Karpas-422 (cell line): Measurements from ENCODE around the gene ARID5A. TPM values are rescaled to one million over a fixed set of nuclear protein-coding genes. Genes with fewer than 3 reads are reported as not detected.
A peak's percentile ranks its signal among the peaks of the same experiment; 100 is the strongest.

Source experiments
- DNase-seq: peaks from one replicate; pipeline ENCODE4 v3.0.0-alpha.2; 2015
- H2AFZ ChIP-seq: fragments of 200-600 bp; sonication (generic); 2 replicates; pipeline ENCODE4 v1.6.1; 2014; ENCODE audit warnings: antibody characterized with exemption, low read length, mixed read lengths
- H3K27ac ChIP-seq: fragments of 200-600 bp; sonication (generic); 2 replicates; pipeline ENCODE4 v1.5.1; 2014; ENCODE audit warnings: mild to moderate bottlenecking, low read length, moderate library complexity
- H3K27me3 ChIP-seq: fragments of 200-600 bp; sonication (generic); 2 replicates; pipeline ENCODE4 v1.6.1; 2014; ENCODE audit warnings: low read length, mixed read lengths
- H3K36me3 ChIP-seq: fragments of 200-600 bp; sonication (generic); 2 replicates; pipeline ENCODE4 v1.6.1; 2014; ENCODE audit warnings: low read length, mixed read lengths; ENCODE audit not compliant: insufficient read depth
- H3K4me1 ChIP-seq: fragments of 200-600 bp; sonication (generic); 2 replicates; pipeline ENCODE4 v1.6.1; 2014; ENCODE audit warnings: mild to moderate bottlenecking, low read length, mixed read lengths
- H3K4me2 ChIP-seq: fragments of 200-600 bp; sonication (generic); 2 replicates; pipeline ENCODE4 v1.6.1; 2014; ENCODE audit warnings: low read length, low read depth, mild to moderate bottlenecking; ENCODE audit not compliant: poor library complexity, severe bottlenecking
- H3K4me3 ChIP-seq: fragments of 200-600 bp; sonication (generic); 2 replicates; pipeline ENCODE4 v1.5.1; 2014; ENCODE audit warnings: mild to moderate bottlenecking, antibody characterized with exemption, low read length, mixed read lengths
- H3K79me2 ChIP-seq: fragments of 200-600 bp; sonication (generic); 2 replicates; pipeline ENCODE4 v1.6.1; 2014; ENCODE audit warnings: mild to moderate bottlenecking, low read length, mixed read lengths
- H3K9ac ChIP-seq: fragments of 200-600 bp; sonication (generic); 2 replicates; pipeline ENCODE4 v1.6.0; 2014; ENCODE audit warnings: low read length
- H3K9me2 ChIP-seq: fragments of 200-600 bp; sonication (generic), shearing (Covaris generic); replicated peaks from 2 replicates; pipeline ENCODE4 v1.6.0; 2014; ENCODE audit warnings: mild to moderate bottlenecking, low read length, moderate library complexity; ENCODE audit not compliant: insufficient read depth
- H3K9me3 ChIP-seq: fragments of 300-700, 200-600 bp; sonication (generic); 2 replicates; pipeline ENCODE4 v1.6.1; 2014; ENCODE audit warnings: low read length, mixed read lengths
- H4K20me1 ChIP-seq: fragments of 200-600 bp; sonication (generic); 2 replicates; pipeline ENCODE4 v1.6.1; 2014; ENCODE audit warnings: mild to moderate bottlenecking, antibody characterized with exemption, low read length, low read depth; ENCODE audit not compliant: insufficient read depth
- total RNA-seq: library from RNA; depleted of rRNA; stranded (reverse); fragments of >200 nt; shearing (Covaris generic); gene quantifications from 2 replicates; pipeline ENCODE4 v1.2.3, GENCODE V29; 2014; ENCODE audit warnings: low replicate concordance

The ARID5A gene
- total RNA-seq, 1 experiment from 2014 or later, result 1.8 TPM

DNA sequence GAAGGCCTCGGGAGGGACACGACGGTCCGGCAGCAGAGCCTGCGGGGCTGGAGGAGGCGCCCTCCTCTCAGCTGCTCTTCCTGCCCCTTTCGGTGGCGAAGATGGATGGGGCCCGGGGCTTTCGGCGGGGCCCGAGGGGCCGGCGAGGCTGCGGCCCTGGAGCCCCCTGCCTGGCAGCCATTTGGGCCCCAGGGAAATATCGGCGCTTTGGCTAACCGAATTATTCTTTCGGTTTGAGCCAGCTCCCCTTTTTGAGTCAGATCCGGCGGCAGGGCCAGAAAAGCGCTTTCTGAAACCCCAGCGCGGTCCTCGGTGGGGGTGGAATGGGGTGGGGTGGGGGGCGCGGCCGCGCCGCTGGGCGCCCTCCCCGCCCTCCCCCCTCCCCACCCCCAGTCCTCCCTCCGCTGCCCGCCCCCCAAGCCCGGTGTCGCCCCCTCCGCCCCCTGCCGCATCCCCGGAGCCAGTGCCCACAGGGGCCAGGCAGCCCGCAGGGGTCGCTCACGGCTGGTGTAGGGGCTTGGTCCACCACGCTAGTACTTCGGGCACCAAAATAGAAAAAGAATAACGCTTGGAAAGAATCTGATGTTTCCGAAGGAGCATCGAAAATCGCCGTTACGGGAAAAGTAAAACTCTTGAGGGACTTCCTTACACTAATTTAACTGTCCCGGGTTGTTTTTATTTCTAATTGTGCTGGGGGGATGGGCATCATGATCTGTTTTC lies 9.1 kb upstream of the ARID5A start:
- Histone ChIP-seq H3K9me2 (no peaks in the 10 kb centered on the region), H3K4me1 (peaks cover 14% of the 10 kb centered on the region), H3K4me2 (peak overlapping the region; percentile 52), H4K20me1 (no peaks in the 10 kb centered on the region), H3K27ac (no peak overlapping the region), H3K79me2 (no peaks in the 10 kb centered on the region), H3K9me3 (no peaks in the 10 kb centered on the region), H3K36me3 (no peaks in the 10 kb centered on the region), H3K9ac (no peak overlapping the region), H2AFZ (no peak overlapping the region), H3K4me3 (0 out of 2 replicates have a peak overlapping the region, but pooled peaks have one; percentile 40), H3K27me3 (no peaks in the 10 kb centered on the region)
- no peak for DNase-seq

DNA sequence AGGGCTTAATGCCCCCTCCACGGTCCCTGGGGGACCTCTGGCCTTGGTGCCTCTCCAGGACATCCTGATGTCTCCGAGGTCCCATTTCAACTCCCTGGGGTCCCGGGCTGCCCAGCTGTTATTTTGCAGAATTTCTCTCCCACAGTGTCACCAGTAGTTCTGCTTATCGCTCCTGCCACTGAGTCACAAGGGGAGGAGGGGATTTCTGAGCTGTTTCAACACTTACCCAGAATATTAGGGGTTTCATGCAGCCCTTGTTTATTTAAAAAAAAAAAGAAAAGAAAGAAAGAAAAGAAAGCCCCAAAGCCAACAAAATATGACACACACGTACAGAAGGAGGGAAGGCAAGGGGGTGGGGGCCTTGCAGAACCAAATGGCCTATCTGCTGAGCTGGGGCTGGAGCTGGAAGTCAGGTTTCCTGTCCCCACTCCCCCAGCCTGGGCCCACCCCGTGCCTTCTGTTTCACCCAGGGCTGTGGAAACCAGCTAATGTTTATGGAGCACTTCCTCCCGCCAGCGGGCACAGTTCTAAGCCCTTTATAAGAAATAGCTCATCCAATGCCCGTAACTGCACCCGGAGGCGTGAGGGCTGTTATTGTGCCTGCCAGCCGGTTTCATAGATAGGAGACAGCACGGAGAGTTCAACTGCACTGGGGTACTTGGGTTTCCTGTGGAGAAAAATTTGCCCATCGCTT lies 8.4 kb upstream of the ARID5A start:
- peak overlapping the region; percentile 52 for H3K4me2 ChIP-seq
- DNase-seq, result peak; percentile 52

DNA sequence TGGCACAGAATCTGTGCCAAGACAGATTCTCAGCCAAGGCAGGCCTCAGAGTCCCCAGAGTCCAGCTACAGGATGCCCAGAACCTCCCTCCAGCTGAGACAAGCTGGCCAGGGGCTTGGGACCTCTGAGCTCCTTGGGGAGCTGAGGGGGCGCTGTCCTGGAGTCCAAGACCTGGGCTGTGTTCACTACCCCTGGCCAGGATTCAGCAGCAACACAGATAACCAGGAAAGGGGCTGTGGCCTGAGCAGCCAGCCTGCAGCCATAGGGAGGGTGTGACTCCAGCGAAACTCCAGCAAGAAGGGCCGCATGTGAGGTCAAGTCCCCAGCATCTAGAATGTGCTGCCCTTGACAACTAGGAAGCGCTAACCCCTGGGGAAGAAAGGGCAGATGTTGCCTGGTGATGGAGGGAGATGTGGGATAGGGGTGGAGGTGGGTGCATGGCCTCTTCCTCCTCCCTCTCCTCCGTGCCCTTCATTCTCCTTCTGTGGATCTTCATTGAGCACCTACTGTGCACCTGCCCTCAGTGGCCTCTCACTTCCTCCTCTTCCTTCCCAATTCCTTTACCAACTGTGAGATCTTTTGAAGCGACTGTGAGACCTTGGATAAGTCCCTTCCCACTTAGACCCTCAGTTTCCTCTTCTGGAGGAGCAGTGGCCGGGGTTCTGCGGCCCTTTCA lies 7.7 kb upstream of the ARID5A start:
- H3K9me2 ChIP-seq, result no peaks in the 10 kb centered on the region
- no peaks in the 10 kb centered on the region for H3K79me2 ChIP-seq
- DNase-seq, result no peak
- H3K27me3 ChIP-seq, result no peaks in the 10 kb centered on the region
- peaks cover 3% of the 10 kb centered on the region; the same call in 1 of the 2 replicates for H4K20me1 ChIP-seq
- no peak overlapping the region for H3K9ac ChIP-seq
- H2AFZ ChIP-seq, result no peak overlapping the region
- H3K4me1 ChIP-seq, result peaks cover 14% of the 10 kb centered on the region
- H3K4me3 ChIP-seq, result no peak overlapping the region
- no peaks in the 10 kb centered on the region for H3K36me3 ChIP-seq
- no peak overlapping the region for H3K4me2 ChIP-seq
- no peak overlapping the region for H3K27ac ChIP-seq
- H3K9me3 ChIP-seq, result no peaks in the 10 kb centered on the region

More for the DNA sequence above, 8.4 kb upstream of the ARID5A start:
- H3K9me2 ChIP-seq, result no peaks in the 10 kb centered on the region
- H3K36me3 ChIP-seq, result no peaks in the 10 kb centered on the region
- H3K27me3 ChIP-seq, result no peaks in the 10 kb centered on the region
- no peaks in the 10 kb centered on the region for H3K79me2 ChIP-seq
- no peak overlapping the region for H2AFZ ChIP-seq
- H3K4me1 ChIP-seq, result peaks cover 14% of the 10 kb centered on the region
- no peaks in the 10 kb centered on the region for H4K20me1 ChIP-seq
- H3K9me3 ChIP-seq, result no peaks in the 10 kb centered on the region
- H3K27ac ChIP-seq, result no peak overlapping the region
- H3K4me3 ChIP-seq, result no peak overlapping the region
- H3K9ac ChIP-seq, result no peak overlapping the region

DNA sequence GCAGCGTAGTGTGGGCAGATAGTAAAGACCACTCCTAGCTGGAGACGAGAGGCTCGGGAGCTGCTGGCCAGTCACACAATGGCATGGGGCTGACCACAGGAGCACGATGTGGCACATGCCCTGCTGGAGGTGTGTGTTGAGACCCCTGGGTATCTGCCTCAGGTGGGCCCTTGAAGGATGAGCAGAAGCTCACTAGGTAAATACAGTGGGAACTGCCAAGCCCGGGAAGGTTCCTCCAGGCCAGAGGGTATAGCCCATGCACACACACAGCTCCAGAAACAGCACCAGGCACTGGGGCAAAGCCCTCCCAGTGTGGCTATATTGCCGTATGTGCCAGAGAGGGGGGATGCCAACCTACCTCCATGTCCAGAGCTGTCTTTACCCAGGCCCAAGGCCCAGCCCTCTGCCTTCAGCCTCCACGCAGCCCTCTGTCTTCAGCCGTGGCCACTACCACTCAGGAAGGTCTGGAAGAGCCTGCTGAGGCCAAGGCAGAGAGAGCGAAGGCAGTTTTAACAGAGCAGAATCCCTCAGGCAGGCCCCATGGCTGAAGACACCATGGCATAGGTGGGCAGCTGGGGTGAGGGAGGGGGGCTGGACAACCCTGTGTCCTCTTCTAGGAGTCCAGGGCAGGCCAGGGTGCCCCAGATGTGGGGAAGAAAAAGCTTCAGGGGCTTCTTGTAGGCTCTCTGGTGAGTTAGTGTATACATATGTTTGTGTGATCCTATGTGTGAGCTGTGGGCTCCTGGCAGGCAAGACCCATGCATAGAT lies 7.0 kb upstream of the ARID5A start:
- Histone ChIP-seq H3K27me3 (no peaks in the 10 kb centered on the region), H3K4me2 (no peak overlapping the region), H3K4me3 (no peak overlapping the region), H3K9ac (no peak overlapping the region), H3K9me2 (no peaks in the 10 kb centered on the region), H4K20me1 (peaks cover 3% of the 10 kb centered on the region; the same call in 1 of the 2 replicates), H3K27ac (no peak overlapping the region), H3K79me2 (no peaks in the 10 kb centered on the region), H3K9me3 (no peaks in the 10 kb centered on the region), H3K4me1 (peaks cover 14% of the 10 kb centered on the region), H2AFZ (no peak overlapping the region), H3K36me3 (no peaks in the 10 kb centered on the region)
- no peak for DNase-seq

DNA sequence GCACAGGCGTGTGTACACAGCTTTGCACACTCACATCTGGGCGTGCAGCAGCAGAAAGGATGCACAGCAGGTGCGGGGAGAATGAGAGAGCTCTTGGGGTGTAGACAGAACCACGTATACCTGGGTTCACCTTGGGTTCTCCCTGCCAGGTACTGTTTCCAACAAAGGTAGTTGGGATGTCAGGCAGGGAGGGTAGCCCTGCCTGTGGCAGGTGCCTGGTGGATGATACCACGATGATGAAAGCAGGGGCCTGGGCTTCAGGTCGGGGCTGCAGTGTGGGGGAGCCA lies 6.5 kb upstream of the ARID5A start:
- Histone ChIP-seq H3K4me1 (peaks cover 14% of the 10 kb centered on the region), H3K27me3 (no peaks in the 10 kb centered on the region), H2AFZ (no peak overlapping the region), H3K9me2 (no peaks in the 10 kb centered on the region), H3K4me2 (no peak overlapping the region), H3K9ac (no peak overlapping the region), H3K79me2 (no peaks in the 10 kb centered on the region), H4K20me1 (peaks cover 3% of the 10 kb centered on the region; the same call in 1 of the 2 replicates), H3K27ac (no peak overlapping the region), H3K9me3 (no peaks in the 10 kb centered on the region), H3K4me3 (no peak overlapping the region), H3K36me3 (no peaks in the 10 kb centered on the region)
- DNase-seq, result no peak

DNA sequence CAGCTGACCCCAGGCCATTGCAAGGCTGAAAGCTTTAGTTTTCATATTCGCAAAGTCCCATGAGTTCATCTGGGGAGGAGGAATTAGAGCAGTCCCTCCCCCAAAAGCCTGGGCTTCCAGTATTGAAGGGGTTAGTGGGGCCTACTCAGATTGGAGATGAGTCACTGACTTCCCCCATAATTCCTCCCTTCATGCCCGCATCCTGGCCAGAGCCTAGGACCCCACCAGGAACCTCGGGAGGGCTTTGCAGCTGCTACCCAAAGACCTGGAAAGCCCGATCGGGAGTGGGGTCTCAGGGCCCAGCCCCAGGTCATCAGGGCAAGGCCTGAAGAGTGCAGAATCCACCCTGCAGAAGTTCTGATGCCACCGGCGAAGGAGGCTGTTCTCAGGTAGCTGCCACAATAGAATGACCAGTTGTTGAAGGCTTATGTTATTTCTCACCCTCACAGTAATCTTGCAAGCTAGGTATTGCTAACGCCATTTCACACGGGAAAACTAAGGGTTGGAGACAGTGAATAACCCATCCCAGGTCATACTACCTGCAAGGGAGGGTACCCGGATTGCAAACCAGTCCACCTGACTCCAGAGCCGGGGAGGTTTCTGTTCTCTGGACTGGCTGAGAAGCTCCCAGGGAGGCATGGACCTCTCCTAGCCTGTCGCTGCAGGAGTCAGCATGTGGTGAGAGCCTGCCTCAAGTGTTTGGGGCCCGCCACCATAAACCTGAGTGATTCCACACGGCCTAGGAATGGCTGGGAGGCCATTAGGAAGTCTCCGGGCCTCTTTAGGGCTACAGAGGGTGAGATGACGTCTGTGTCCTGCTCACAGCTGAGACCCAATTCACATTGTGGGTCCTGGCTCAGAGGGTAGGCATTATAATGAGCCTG lies 5.8 kb upstream of the ARID5A start:
- Histone ChIP-seq H3K36me3 (no peaks in the 10 kb centered on the region), H3K9me2 (no peaks in the 10 kb centered on the region), H3K9ac (no peak overlapping the region), H3K4me2 (no peak overlapping the region), H3K4me1 (peaks cover 14% of the 10 kb centered on the region), H3K4me3 (no peak overlapping the region), H3K79me2 (no peaks in the 10 kb centered on the region), H3K9me3 (no peaks in the 10 kb centered on the region), H3K27ac (no peak overlapping the region), H2AFZ (no peak overlapping the region), H4K20me1 (peaks cover 3% of the 10 kb centered on the region; the same call in 1 of the 2 replicates), H3K27me3 (no peaks in the 10 kb centered on the region)
- no peak for DNase-seq

DNA sequence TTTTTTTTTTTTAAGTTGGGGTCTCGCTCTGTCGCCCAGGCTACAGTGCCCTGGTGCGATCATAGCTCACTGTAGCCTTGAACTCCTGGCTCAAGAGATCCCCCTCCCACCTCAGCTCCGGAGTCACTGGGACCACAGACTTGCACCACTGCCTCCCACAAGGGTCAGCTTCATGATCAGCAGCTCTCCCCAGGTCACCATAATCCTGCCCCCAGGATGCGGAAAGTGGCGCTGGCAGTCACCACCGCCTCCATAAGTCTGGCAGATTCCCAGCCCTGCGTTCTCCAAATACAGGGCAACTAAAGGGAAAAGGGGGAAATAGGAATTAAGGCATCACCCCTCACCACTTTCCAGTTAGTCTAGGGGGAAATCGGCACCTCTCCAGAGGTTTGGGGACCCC lies 5.2 kb upstream of the ARID5A start:
- Histone ChIP-seq H3K4me3 (no peak overlapping the region), H4K20me1 (peaks cover 3% of the 10 kb centered on the region; the same call in 1 of the 2 replicates), H3K9me2 (no peaks in the 10 kb centered on the region), H3K9ac (no peak overlapping the region), H3K9me3 (no peaks in the 10 kb centered on the region), H3K79me2 (no peaks in the 10 kb centered on the region), H3K27ac (no peak overlapping the region), H3K4me1 (peaks cover 16% of the 10 kb centered on the region), H3K36me3 (no peaks in the 10 kb centered on the region), H3K4me2 (peak overlapping the region; percentile 14), H3K27me3 (no peaks in the 10 kb centered on the region), H2AFZ (no peak overlapping the region)
- DNase-seq, result no peak
